ENCODE measurements around the gene ZNF311. TPM values are rescaled to one million over a fixed set of nuclear protein-coding genes. Genes with fewer than 3 reads are reported as not detected.
"Not testable (repeated sequence)": the region's sequence is repeated elsewhere in the genome, so short reads cannot be mapped to it uniquely, and the experiment has no call there.

Gene ZNF311
- polyA plus RNA-seq, 1 experiment, result 0.77 TPM

- H3K9me3 ChIP-seq (ENCODE audit: control insufficient read depth, insufficient read depth, low read length), result no peaks in the 10 kb centered on the region
- no peak for TF ChIP-seq CTCF (IDR thresholded peaks at IDR 0.05; ENCODE audit: low read depth, low read length)
- DNase-seq (ENCODE audit: low read depth, low spot score), result no peak
- ChIA-PET POLR2A (no interaction called here), CTCF (no interaction called here)
- H3K27me3 ChIP-seq (ENCODE audit: control insufficient read depth, insufficient read depth, low read length), result no peaks in the 10 kb centered on the region
- no peak overlapping the region for H3K4me3 ChIP-seq (ENCODE audit: low read depth, low read length)
- no peak overlapping the region for H3K27ac ChIP-seq (ENCODE audit: low read depth, low read length)
Measured at GRCh38 chr6:28956331-28956730, 48.8 kb downstream of the ZNF311 start.

- DNase-seq (ENCODE audit: low read depth, low spot score), result no peak
- no peak overlapping the region for H3K27ac ChIP-seq (ENCODE audit: low read depth, low read length)
- POLR2A ChIA-PET, result interaction anchor here (0.6 kb wide), 1 partner anchor 217 kb away, joined by 6 read pairs; no protein-coding TSS in a partner anchor
- no peak for TF ChIP-seq CTCF (IDR thresholded peaks at IDR 0.05; ENCODE audit: low read depth, low read length)
- no peaks in the 10 kb centered on the region for H3K9me3 ChIP-seq (ENCODE audit: control insufficient read depth, insufficient read depth, low read length)
- H3K27me3 ChIP-seq (ENCODE audit: control insufficient read depth, insufficient read depth, low read length), result no peaks in the 10 kb centered on the region
- CTCF ChIA-PET, result interaction anchor here (1.2 kb wide), 1 partner anchor 28 kb away, joined by 4 read pairs; no protein-coding TSS in a partner anchor
- peak overlapping the region; percentile 58 for H3K4me3 ChIP-seq (ENCODE audit: low read depth, low read length)
Measured at GRCh38 chr6:28953585-28954258, 51.4 kb downstream of the ZNF311 start.

GRCh38 chr6:28953039-28953584 is 52.0 kb downstream of the ZNF311 start:
- peak; percentile 27 for DNase-seq (ENCODE audit: low read depth, low spot score)
- TF ChIP-seq CTCF (IDR thresholded peaks at IDR 0.05; ENCODE audit: low read depth, low read length), result no peak
- Histone ChIP-seq H3K27me3 (ENCODE audit: control insufficient read depth, insufficient read depth, low read length) (no peaks in the 10 kb centered on the region), H3K9me3 (ENCODE audit: control insufficient read depth, insufficient read depth, low read length) (no peaks in the 10 kb centered on the region), H3K4me3 (ENCODE audit: low read depth, low read length) (peak overlapping the region; percentile 58), H3K27ac (ENCODE audit: low read depth, low read length) (no peak overlapping the region)
- ChIA-PET POLR2A (interaction anchor here (0.6 kb wide), 1 partner anchor 216 kb away, joined by 6 read pairs; no protein-coding TSS in a partner anchor), CTCF (interaction anchor here (1.2 kb wide), 1 partner anchor 28 kb away, joined by 4 read pairs; no protein-coding TSS in a partner anchor)

- POLR2A ChIA-PET; H3K9me3 ChIP-seq (ENCODE audit: control insufficient read depth, insufficient read depth, low read length); H3K27ac ChIP-seq (ENCODE audit: low read depth, low read length); H3K4me3 ChIP-seq (ENCODE audit: low read depth, low read length); H3K27me3 ChIP-seq (ENCODE audit: control insufficient read depth, insufficient read depth, low read length); DNase-seq (ENCODE audit: low read depth, low spot score): not testable (repeated sequence)
- CTCF ChIA-PET, result interaction anchor here (0.8 kb wide), 1 partner anchor 112 kb away, joined by 3 read pairs; no protein-coding TSS in a partner anchor
Measured at GRCh38 chr6:28949656-28950195, 55.4 kb downstream of the ZNF311 start.

GRCh38 chr6:28948782-28949486 is 56.2 kb downstream of the ZNF311 start:
- Histone ChIP-seq H3K9me3 (ENCODE audit: control insufficient read depth, insufficient read depth, low read length) (no peaks in the 10 kb centered on the region), H3K4me3 (ENCODE audit: low read depth, low read length) (no peak overlapping the region), H3K27ac (ENCODE audit: low read depth, low read length) (no peak overlapping the region), H3K27me3 (ENCODE audit: control insufficient read depth, insufficient read depth, low read length) (no peaks in the 10 kb centered on the region)
- ChIA-PET CTCF (interaction anchor here (0.8 kb wide), 1 partner anchor 111 kb away, joined by 3 read pairs; no protein-coding TSS in a partner anchor), POLR2A (interaction anchor here (0.6 kb wide), 1 partner anchor 153 kb away, joined by 3 read pairs; no protein-coding TSS in a partner anchor)
- DNase-seq (ENCODE audit: low read depth, low spot score), result no peak
- no peak for TF ChIP-seq CTCF (IDR thresholded peaks at IDR 0.05; ENCODE audit: low read depth, low read length)

Measured in AG04450 (cell line).